GM19324 (cell line): Measurements from ENCODE around the gene KCNJ6.

Source experiments
- ATAC-seq: cut with Tn5 transposase; IDR thresholded peaks from one replicate; pipeline ENCODE4 v1.9.1; 2021; ENCODE audit warnings: mild to moderate bottlenecking, moderate library complexity; ENCODE audit not compliant: unreplicated experiment, low FRiP score

Gene KCNJ6

GRCh38 chr21:37868446-37869295, 47.6 kb downstream of the KCNJ6 start:
- ATAC-seq: no peak

GRCh38 chr21:37866027-37866426, 50.2 kb downstream of the KCNJ6 start:
- no peak for ATAC-seq

- no peak for ATAC-seq
Measured at GRCh38 chr21:37865156-37865555, 51.1 kb downstream of the KCNJ6 start.

DNA sequence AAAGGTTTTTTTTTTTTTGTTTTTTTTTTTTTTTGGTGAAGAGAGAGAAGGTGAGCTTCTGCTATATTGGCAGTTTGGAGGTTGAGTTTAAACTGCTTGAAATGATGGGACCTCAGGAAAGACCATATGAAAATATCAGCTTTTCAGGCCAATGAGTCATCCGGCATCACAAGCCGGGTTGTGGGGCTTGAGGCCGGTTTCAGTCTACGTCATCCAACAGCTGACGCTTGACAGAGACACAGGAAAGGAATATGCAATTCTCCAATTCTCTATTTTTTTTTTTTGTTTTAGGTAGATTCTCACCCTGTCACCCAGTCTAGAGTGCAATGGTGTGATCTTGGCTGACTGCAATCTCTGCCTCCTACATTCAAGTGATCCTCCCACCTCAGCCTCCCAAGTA, 52.4 kb downstream of the KCNJ6 start:
- ATAC-seq: no peak

DNA sequence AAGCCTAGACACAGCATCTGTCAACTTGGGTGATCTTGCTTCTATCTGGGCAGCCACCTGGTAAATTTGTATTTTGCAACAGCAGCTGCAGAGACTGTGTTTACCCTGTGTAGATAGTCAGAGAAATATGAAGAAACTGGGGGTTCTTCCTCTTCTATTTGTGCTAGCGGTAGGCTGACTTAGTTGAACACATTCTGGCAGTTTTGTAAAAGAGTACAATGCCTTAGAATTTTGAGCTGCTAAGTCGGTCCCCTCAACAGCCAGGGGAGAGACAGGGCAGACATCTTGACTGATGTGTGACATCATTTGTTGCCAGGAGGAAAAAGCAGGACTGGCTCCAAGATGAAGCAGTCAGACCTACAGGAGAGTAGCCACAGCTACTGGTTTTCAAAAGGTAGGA, 53.7 kb downstream of the KCNJ6 start:
- ATAC-seq: no peak

GRCh38 chr21:37861561-37861960, 54.7 kb downstream of the KCNJ6 start:
- no peak for ATAC-seq

DNA sequence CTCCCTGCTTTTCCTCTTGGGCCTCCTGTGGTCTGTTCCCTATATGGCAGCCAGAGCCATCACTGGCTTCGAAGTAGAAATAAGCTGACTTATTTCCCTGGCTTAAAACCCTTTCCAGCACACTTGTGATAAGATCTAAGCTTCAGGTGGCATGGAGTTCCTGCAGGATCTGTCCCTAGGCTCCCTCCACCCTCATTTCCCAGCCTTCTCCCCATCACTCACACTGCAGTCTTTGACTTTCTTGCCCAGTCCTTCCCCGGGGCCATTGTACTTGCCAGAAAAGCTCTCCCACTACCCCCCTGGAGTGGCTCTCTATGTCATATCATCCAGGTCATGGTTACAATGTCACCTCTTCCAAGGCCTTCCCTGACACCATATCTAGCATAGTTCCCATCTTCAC, 55.8 kb downstream of the KCNJ6 start:
- no peak for ATAC-seq

DNA sequence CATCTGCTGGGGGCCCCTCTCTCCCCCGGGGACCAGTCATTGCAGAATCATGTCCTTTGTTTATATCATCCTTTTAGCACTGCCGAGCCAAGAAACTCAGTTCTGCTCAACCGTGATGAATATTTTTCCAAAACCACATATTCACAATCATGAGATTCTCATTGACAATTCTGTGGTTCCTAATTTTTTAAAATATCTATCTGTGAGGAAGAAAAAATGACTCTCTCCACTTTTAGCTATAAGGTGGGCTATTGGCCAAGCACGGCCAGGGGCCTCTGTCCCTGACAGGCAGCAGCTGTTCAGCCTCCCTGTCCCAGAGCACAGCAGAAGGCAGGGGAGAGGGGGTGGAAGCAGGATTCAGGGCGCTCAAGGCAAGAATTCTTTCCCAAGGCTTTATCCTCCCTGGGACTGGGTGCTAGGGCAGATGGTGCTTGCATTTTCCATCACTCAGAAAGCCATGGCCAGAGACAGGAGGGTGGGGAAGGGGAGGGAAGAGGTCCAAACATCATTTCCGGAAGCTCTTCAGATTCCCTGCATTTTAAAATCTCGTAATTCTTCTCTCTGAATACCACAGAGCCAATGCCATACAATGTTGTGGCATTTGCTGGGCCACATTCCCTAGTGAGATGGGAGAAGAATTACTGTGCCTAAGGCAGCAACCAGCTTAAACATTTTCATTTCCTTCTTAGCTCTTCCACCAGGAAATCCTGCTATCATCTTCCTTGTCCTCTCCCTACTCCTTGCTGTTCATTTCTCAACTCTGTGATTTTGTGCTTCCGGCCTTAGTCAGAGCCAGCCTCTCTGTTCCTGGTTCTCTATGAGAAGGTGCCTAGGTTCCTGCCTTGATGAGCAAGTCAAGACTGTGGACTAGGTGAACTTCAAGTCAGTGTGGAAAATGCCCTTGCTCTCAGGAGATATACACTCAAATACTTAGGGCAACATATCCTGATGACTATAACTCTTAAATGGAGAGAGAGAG, 60.3 kb downstream of the KCNJ6 start:
- ATAC-seq: no peak

GRCh38 chr21:37855271-37855646, 61.0 kb downstream of the KCNJ6 start:
- no peak for ATAC-seq

GRCh38 chr21:37849506-37850102, 66.7 kb downstream of the KCNJ6 start:
- no peak for ATAC-seq

DNA sequence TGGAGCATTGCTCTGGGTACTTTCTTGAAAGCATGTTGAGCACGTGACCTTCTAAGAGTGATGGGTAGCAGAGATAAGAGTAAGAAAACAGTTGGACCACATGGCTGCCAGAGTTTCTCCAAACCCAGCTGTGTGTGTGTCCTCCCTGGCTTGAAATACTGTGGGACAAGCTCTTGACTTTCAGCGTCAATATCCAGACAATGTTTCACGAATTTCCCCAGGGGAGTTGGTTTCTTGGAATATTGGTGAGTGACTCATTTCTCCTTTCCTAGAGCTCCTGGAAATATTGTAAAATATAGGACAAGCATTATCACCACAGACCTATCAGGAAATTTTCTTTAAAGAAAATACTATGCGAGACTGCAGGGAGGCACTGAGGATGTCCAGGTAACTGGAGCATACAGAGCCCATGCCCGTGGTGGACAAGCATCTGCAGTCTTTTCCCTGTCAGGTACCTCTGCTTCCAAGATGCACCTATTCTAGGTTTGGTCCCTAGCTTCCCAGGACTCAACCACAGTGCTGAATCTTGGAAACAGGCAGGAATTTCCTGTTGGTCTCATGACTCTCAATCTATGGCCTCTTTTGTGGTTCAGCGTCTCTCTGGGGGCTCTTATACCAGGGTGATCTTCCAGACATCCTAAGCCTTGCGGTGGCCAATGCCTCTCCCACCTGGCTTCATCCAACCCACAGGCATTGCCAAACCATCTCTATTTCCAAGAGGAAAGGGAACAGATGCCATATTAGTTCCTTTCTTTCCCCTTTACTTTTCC, 67.4 kb downstream of the KCNJ6 start:
- ATAC-seq: no peak

DNA sequence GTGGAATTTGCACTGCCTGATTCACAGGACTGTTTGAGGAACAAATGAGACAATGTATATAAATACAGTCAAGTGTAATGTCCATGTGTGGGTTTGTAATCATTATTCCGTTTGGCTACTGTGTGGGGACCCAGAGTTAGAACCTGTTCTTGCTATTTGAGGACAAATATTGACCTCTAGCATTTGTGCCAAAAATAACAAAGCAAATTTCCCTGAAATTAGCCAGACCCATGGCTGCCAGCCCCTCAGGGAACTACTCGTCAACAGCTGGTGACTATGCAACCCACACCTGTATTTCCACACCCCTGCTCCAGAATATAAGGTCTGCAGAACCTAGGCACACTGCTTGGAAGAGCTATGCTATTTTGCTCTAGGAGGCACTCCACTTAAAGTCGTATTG, 70.7 kb downstream of the KCNJ6 start:
- ATAC-seq: no peak

- ATAC-seq: no peak
Measured at GRCh38 chr21:37843191-37843590, 73.1 kb downstream of the KCNJ6 start.

GRCh38 chr21:37842163-37842919, 73.9 kb downstream of the KCNJ6 start:
- no peak for ATAC-seq

- no peak for ATAC-seq
Measured at GRCh38 chr21:37837381-37837780, 78.9 kb downstream of the KCNJ6 start.

GRCh38 chr21:37835481-37835880, 80.8 kb downstream of the KCNJ6 start:
- no peak for ATAC-seq

DNA sequence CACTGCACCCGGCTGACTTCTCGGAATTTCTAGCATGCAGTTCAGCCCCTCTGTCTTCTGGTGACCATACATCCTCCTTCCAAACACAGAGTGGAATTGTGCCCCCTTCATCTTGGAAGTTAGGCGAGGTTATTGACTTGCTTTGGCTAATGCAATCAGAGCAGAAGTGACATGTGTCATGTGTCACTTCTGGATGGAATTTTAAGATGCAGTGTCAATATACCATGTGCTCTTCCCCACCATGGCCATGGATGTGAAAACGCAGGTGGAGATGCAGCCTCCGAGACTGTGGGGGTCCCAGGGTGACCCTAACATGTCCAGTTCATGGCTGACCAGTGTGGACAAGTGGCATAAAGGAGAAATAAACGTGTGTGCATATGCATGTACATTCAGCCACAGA, 83.0 kb downstream of the KCNJ6 start:
- ATAC-seq: no peak

DNA sequence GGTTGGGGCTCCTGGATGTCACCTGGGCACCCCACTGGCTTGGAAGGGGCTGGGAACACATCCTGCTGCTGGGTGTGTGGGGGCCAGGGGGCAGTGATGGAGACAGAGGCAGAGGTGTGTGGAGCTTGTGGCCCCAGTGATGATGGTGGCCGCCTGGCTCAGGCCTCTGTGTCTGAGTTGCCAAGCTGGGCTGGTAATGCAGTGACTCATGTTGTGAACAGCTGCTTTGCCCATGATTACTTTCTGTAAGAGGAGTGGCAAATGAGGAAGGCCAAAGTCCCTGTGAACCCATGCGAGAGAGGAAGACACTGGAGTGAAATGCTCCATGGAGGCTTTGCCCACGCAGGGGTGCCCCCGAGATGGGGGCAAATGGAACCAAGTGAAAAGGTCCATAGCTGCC, 86.8 kb downstream of the KCNJ6 start:
- no peak for ATAC-seq

DNA sequence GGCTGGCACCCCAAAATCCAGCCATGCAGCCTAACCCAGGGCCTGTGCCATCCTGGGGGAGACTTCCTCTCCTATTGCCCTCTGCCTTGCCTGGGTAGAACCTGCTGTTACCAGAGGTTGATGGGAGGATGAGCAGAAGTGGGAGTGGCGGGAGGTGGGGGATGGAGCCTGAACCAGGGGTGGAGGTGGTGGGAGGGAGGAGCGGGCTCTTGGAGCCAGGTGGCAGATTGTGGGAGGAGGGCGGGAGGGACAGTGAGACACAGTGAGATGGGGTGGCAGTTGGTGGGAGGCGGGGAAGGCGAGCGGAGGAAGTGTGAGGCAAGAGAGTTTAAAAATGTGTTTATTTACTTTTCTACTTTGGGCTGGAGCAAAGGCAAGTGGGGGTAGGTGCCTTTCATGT, 87.3 kb downstream of the KCNJ6 start:
- ATAC-seq: no peak

- ATAC-seq: no peak
Measured at GRCh38 chr21:37828556-37828955, 87.7 kb downstream of the KCNJ6 start.
